Measurements from ENCODE around the gene CENPM.

CENPM gene

GRCh38 chr22:41902932-41903421 lies 44.0 kb downstream of the CENPM start:
- Histone ChIP-seq H3K9me3 (ENCODE audit: insufficient read depth, low read length) (no peaks in the 10 kb centered on the region), H4K20me1 (ENCODE audit: low read depth, low read length) (no peaks in the 10 kb centered on the region), H3F3A (ENCODE audit: insufficient read depth) (no peaks in the 10 kb centered on the region; the same call in 1 of the 2 replicates), H3K27ac (ENCODE audit: low read depth, low read length) (no peak overlapping the region), H3K9ac (ENCODE audit: low read length) (no peak overlapping the region), H3K27me3 (ENCODE audit: low read length) (no peaks in the 10 kb centered on the region), H3K4me3 (ENCODE audit: insufficient read depth, low read length, poor library complexity, severe bottlenecking) (no peak overlapping the region), H3K36me3 (ENCODE audit: low read length) (peaks cover 6% of the 10 kb centered on the region), H3K79me2 (ENCODE audit: insufficient read depth, low read length) (no peaks in the 10 kb centered on the region), H3K9me2 (replicated peaks; ENCODE audit: insufficient read depth, low read length) (no peaks in the 10 kb centered on the region), H2AFZ (ENCODE audit: low read depth, low read length, severe bottlenecking) (no peak overlapping the region), H3K4me2 (ENCODE audit: low read depth, low read length, poor library complexity, severe bottlenecking) (no peak overlapping the region)
- TF ChIP-seq EZH2phosphoT487 (conservative IDR thresholded peaks at IDR 0.05; ENCODE audit: low read length) = no peak
- TF ChIP-seq CTCF (IDR thresholded peaks at IDR 0.05; ENCODE audit: insufficient read depth, low read length, poor library complexity, severe bottlenecking) = no peak

- Histone ChIP-seq H3K4me3 (ENCODE audit: insufficient read depth, low read length, poor library complexity, severe bottlenecking) (no peak overlapping the region), H3F3A (ENCODE audit: insufficient read depth) (no peaks in the 10 kb centered on the region; the same call in 1 of the 2 replicates), H4K20me1 (ENCODE audit: low read depth, low read length) (no peaks in the 10 kb centered on the region), H3K9ac (ENCODE audit: low read length) (no peak overlapping the region), H3K79me2 (ENCODE audit: insufficient read depth, low read length) (no peaks in the 10 kb centered on the region), H3K27ac (ENCODE audit: low read depth, low read length) (no peak overlapping the region), H2AFZ (ENCODE audit: low read depth, low read length, severe bottlenecking) (no peak overlapping the region), H3K9me3 (ENCODE audit: insufficient read depth, low read length) (no peaks in the 10 kb centered on the region), H3K27me3 (ENCODE audit: low read length) (no peaks in the 10 kb centered on the region), H3K9me2 (replicated peaks; ENCODE audit: insufficient read depth, low read length) (no peaks in the 10 kb centered on the region), H3K4me2 (ENCODE audit: low read depth, low read length, poor library complexity, severe bottlenecking) (no peak overlapping the region), H3K36me3 (ENCODE audit: low read length) (peaks cover 6% of the 10 kb centered on the region)
- TF ChIP-seq CTCF (IDR thresholded peaks at IDR 0.05; ENCODE audit: insufficient read depth, low read length, poor library complexity, severe bottlenecking) = no peak
- no peak for TF ChIP-seq EZH2phosphoT487 (conservative IDR thresholded peaks at IDR 0.05; ENCODE audit: low read length)
Measured at GRCh38 chr22:41902016-41902415, 44.9 kb downstream of the CENPM start.

- no peak overlapping the region for H3K27ac ChIP-seq (ENCODE audit: low read depth, low read length)
Measured at GRCh38 chr22:41900652-41901312, 46.2 kb downstream of the CENPM start.

More at GRCh38 chr22:41900652-41901312, 46.2 kb downstream of the CENPM start:
- no peak overlapping the region for H3K9ac ChIP-seq (ENCODE audit: low read length)
- no peaks in the 10 kb centered on the region for H4K20me1 ChIP-seq (ENCODE audit: low read depth, low read length)
- H3K9me2 ChIP-seq (replicated peaks; ENCODE audit: insufficient read depth, low read length) = no peaks in the 10 kb centered on the region
- no peak overlapping the region for H3K4me2 ChIP-seq (ENCODE audit: low read depth, low read length, poor library complexity, severe bottlenecking)
- H3K36me3 ChIP-seq (ENCODE audit: low read length) = peaks cover 6% of the 10 kb centered on the region
- H3K27me3 ChIP-seq (ENCODE audit: low read length) = no peaks in the 10 kb centered on the region
- no peaks in the 10 kb centered on the region for H3K9me3 ChIP-seq (ENCODE audit: insufficient read depth, low read length)
- H2AFZ ChIP-seq (ENCODE audit: low read depth, low read length, severe bottlenecking) = no peak overlapping the region
- TF ChIP-seq CTCF (IDR thresholded peaks at IDR 0.05; ENCODE audit: insufficient read depth, low read length, poor library complexity, severe bottlenecking) = no peak
- TF ChIP-seq EZH2phosphoT487 (conservative IDR thresholded peaks at IDR 0.05; ENCODE audit: low read length) = no peak
- H3K79me2 ChIP-seq (ENCODE audit: insufficient read depth, low read length) = no peaks in the 10 kb centered on the region
- H3K4me3 ChIP-seq (ENCODE audit: insufficient read depth, low read length, poor library complexity, severe bottlenecking) = no peak overlapping the region
- no peaks in the 10 kb centered on the region for H3F3A ChIP-seq (ENCODE audit: insufficient read depth)

All from SU-DHL-6 (cell line).